ENCODE data around the gene PPM1D.
"Not testable (repeated sequence)": the region's sequence is repeated elsewhere in the genome, so short reads cannot be mapped to it uniquely, and the experiment has no call there.

PPM1D gene

GRCh38 chr17:60593441-60594036 lies 6.5 kb upstream of the PPM1D start:
- not testable (repeated sequence) for DNase-seq (ENCODE audit: low spot score)

GRCh38 chr17:60594170-60594569 lies 5.8 kb upstream of the PPM1D start:
- not testable (repeated sequence) for DNase-seq (ENCODE audit: low spot score)

- DNase-seq (ENCODE audit: low spot score) = no peak
Observed at GRCh38 chr17:60594734-60595133, 5.3 kb upstream of the PPM1D start.

- no peak for DNase-seq (ENCODE audit: low spot score)
Observed at GRCh38 chr17:60597297-60597696, 2.7 kb upstream of the PPM1D start.

GRCh38 chr17:60598001-60598736 lies 1.8 kb upstream of the PPM1D start:
- no peak for DNase-seq (ENCODE audit: low spot score)

GRCh38 chr17:60599220-60599619 lies 773 bp upstream of the PPM1D start:
- DNase-seq (ENCODE audit: low spot score) = no peak

- DNase-seq (ENCODE audit: low spot score) = peak; percentile 91
Observed at GRCh38 chr17:60600490-60601446, 775 bp downstream of the PPM1D start.

GRCh38 chr17:60601447-60602384 lies 1.7 kb downstream of the PPM1D start:
- DNase-seq (ENCODE audit: low spot score) = peak; percentile 84

GRCh38 chr17:60602385-60602742 lies 2.4 kb downstream of the PPM1D start:
- DNase-seq (ENCODE audit: low spot score) = no peak

- DNase-seq (ENCODE audit: low spot score) = no peak
Observed at GRCh38 chr17:60602871-60603270, 2.9 kb downstream of the PPM1D start.

GRCh38 chr17:60603477-60603876 lies 3.5 kb downstream of the PPM1D start:
- not testable (repeated sequence) for DNase-seq (ENCODE audit: low spot score)

GRCh38 chr17:60604686-60605334 lies 4.8 kb downstream of the PPM1D start:
- no peak for DNase-seq (ENCODE audit: low spot score)

- no peak for DNase-seq (ENCODE audit: low spot score)
Observed at GRCh38 chr17:60606036-60606435, 6.0 kb downstream of the PPM1D start.

GRCh38 chr17:60610473-60610872 lies 10.5 kb downstream of the PPM1D start:
- DNase-seq (ENCODE audit: low spot score) = no peak

GRCh38 chr17:60611321-60611720 lies 11.3 kb downstream of the PPM1D start:
- not testable (repeated sequence) for DNase-seq (ENCODE audit: low spot score)

- DNase-seq (ENCODE audit: low spot score) = no peak
Observed at GRCh38 chr17:60613325-60613724, 13.3 kb downstream of the PPM1D start.

- not testable (repeated sequence) for DNase-seq (ENCODE audit: low spot score)
Observed at GRCh38 chr17:60613796-60614195, 13.8 kb downstream of the PPM1D start.

- not testable (repeated sequence) for DNase-seq (ENCODE audit: low spot score)
Observed at GRCh38 chr17:60614247-60614646, 14.3 kb downstream of the PPM1D start.

- DNase-seq (ENCODE audit: low spot score) = no peak
Observed at GRCh38 chr17:60615108-60615507, 15.1 kb downstream of the PPM1D start.

- no peak for DNase-seq (ENCODE audit: low spot score)
Observed at GRCh38 chr17:60615840-60616239, 15.8 kb downstream of the PPM1D start.

GRCh38 chr17:60618080-60618479 lies 18.1 kb downstream of the PPM1D start:
- DNase-seq (ENCODE audit: low spot score) = no peak

Data from NAMALWA (cell line).